Lower leg skin (tissue), 4 donors: ENCODE results near the gene TMPRSS11D. TPM values are rescaled to one million over a fixed set of nuclear protein-coding genes. Genes with fewer than 3 reads are reported as not detected.

ENCODE experiments used
- DNase-seq, 2 donors: peaks; one replicate each; pipeline ENCODE4 v3.0.0-alpha.2; 2019; ENCODE audit warnings: low spot score in 2 of 2
- H3K4me3 ChIP-seq: fragments of 200-600 bp; sonication (generic); 2 replicates; pipeline ENCODE4 v1.5.1; 2017; ENCODE audit warnings: mild to moderate bottlenecking, low read depth; ENCODE audit not compliant: poor library complexity, severe bottlenecking
- POLR2A ChIP-seq, 2 donors: fragments of 450-650 bp; IDR thresholded peaks; one replicate each; pipeline ENCODE4 v1.6.1; 2016 to 2017; ENCODE audit warnings: antibody characterized with exemption in 2 of 2, mild to moderate bottlenecking in 1 of 2, moderate library complexity in 1 of 2
- WGBS, 2 donors: methylation state at CpG; one replicate each; pipeline ENCODE4 v1.1.5; 2018; 5-methylcytosine and 5-hydroxymethylcytosine counted together
- intact Hi-C: fragments of 100-400 bp; cut with DNase I; formaldehyde crosslinking; loops from one replicate; pipeline ENCODE4 v1.15.0; 2023; ENCODE audit warnings: low total_unique reads
- total RNA-seq, 4 donors: library from RNA; depleted of rRNA; stranded (reverse); fragments of >200 nt; gene quantifications; one replicate each; pipeline ENCODE4 v1.1.0, GENCODE V29; 2016
- TF ChIP-seq, protein P1 (sequence below), 3 donors: fragments of 450-650 bp; IDR thresholded peaks; one replicate each; pipeline ENCODE4 v1.5.1; 2016; ENCODE audit warnings: antibody characterized with exemption in 3 of 3, mild to moderate bottlenecking in 3 of 3, moderate library complexity in 2 of 3

The TMPRSS11D gene
- total RNA-seq, 4 donors from 2014 or later: 0.13 to 0.30 TPM; not detected in 2

DNA sequence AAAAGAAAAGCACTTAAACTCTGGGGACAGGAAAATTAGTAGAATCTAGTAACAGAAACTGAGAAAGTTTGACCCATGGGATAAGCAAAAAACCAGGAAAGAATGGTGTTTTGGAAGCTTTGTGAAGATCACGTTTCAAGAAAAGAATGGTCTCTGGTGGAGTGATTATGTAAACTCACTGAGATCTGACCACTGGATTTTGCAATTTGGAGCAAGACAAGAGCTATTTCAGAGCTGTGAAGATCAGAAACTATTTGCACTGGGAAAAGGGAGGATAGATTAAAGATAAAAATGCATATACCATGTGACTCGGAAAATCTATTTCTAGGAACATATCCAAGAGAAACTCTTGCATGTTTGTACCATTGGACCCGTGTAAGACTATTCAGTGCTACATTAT, 4.3 kb downstream of the TMPRSS11D start:
- no peak for DNase-seq
- H3K4me3 ChIP-seq: no peak overlapping the region
- intact Hi-C loops: no loop called here
- TF ChIP-seq, protein P1, sequence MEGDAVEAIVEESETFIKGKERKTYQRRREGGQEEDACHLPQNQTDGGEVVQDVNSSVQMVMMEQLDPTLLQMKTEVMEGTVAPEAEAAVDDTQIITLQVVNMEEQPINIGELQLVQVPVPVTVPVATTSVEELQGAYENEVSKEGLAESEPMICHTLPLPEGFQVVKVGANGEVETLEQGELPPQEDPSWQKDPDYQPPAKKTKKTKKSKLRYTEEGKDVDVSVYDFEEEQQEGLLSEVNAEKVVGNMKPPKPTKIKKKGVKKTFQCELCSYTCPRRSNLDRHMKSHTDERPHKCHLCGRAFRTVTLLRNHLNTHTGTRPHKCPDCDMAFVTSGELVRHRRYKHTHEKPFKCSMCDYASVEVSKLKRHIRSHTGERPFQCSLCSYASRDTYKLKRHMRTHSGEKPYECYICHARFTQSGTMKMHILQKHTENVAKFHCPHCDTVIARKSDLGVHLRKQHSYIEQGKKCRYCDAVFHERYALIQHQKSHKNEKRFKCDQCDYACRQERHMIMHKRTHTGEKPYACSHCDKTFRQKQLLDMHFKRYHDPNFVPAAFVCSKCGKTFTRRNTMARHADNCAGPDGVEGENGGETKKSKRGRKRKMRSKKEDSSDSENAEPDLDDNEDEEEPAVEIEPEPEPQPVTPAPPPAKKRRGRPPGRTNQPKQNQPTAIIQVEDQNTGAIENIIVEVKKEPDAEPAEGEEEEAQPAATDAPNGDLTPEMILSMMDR (IDR thresholded peaks at IDR 0.05): no peak
- TF ChIP-seq POLR2A (IDR thresholded peaks at IDR 0.05): no peak
- 89 to 93% methylated on average over 3 of the region's 3 CpGs for WGBS, 2 donors

DNA sequence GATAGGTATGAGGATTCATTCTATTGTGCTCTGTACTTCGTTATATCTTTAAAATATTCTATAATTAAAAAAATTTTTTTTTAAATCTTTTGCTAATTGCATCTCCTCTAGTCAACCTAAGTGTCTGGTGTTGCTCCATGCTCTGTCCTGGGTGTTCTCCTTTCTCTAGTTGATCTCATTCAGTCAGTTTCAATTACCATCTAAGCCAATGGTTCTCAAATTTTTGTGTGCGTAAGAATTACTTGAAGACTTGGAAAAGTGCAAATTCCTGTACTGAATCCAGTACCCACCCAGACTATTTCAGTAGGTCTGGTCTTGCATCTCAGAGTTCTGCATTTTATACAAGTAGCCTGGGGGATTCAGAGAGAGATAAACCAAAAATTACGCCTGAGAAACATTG, 6.7 kb downstream of the TMPRSS11D start:
- no peak overlapping the region for H3K4me3 ChIP-seq
- TF ChIP-seq, protein P1 (IDR thresholded peaks at IDR 0.05): no peak
- no peak for TF ChIP-seq POLR2A (IDR thresholded peaks at IDR 0.05)
- DNase-seq: no peak
- intact Hi-C loops: no loop called here
- 89 to 91% methylated on average over 3 of the region's 3 CpGs for WGBS, 2 donors

DNA sequence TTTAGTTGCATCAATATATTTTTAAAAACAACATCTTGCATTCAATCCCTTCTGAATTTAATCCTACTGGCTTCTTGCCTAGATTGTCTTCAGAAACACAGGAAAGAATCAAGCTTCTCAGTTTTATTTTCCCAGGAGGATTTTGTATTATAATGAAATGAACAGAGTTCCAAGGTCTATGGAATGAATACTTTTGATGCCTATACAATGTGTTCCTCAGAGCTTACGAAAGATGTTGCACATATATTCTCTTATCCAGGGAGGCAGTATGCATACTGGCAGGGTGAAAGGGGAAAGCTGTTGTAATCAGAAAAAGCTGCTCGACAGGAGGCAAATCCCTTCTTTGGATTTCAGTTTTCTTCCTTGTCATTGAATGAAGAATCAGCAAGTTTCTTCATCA, 8.8 kb downstream of the TMPRSS11D start:
- TF ChIP-seq POLR2A (IDR thresholded peaks at IDR 0.05): no peak
- TF ChIP-seq, protein P1 (IDR thresholded peaks at IDR 0.05): no peak
- H3K4me3 ChIP-seq: no peak overlapping the region
- WGBS, 2 donors: 54 to 56% methylated on average over 2 of the region's 2 CpGs
- no peak for DNase-seq
- intact Hi-C loops: no loop called here

DNA sequence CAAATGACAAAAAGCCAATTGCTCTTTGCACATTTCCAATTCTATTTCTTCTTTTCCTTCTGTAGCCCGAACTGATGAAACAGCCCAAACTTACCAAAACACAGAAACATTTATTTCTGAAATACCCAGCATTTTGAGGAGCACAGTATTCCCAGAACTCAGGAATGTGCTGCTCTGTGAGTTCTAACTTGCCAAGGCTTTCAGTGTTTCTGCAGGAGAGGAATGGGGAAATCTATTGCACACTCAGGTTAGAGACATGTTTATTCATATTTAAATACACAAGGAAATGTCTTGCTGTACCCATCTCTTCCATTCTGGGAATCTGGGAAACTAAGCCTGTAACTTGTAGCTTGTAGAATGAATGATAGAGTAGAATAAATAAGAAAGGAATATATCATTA, 10.7 kb downstream of the TMPRSS11D start:
- 60 to 77% methylated on average over 1 of the region's 1 CpG for WGBS, 2 donors

DNA sequence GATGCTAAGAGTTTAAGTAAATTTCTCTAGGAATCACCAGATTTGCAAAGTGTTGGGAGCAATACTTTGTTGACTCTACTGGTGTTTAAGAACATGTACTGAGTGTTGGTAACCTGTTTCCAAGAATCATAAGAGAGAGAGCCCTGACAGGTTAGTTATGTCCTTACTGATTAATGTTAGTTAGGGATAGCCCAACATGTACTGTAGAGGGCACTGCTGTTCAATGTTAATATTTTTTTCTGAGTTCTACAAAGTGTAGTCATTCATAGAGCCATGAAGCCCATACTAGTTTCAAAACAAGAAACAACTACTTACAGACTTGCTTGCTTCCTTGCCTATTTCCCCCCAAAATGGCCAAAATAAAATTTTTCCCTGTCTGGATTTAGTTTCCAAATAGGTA, 11.9 kb downstream of the TMPRSS11D start:
- no peak for TF ChIP-seq POLR2A (IDR thresholded peaks at IDR 0.05)
- TF ChIP-seq, protein P1 (IDR thresholded peaks at IDR 0.05): no peak
- DNase-seq: no peak
- no peak overlapping the region for H3K4me3 ChIP-seq
- intact Hi-C loops: no loop called here

More for the DNA sequence above, 10.7 kb downstream of the TMPRSS11D start:
- TF ChIP-seq, protein P1 (IDR thresholded peaks at IDR 0.05): no peak
- no peak for TF ChIP-seq POLR2A (IDR thresholded peaks at IDR 0.05)
- no peak for DNase-seq
- intact Hi-C loops: no loop called here
- H3K4me3 ChIP-seq: no peak overlapping the region

DNA sequence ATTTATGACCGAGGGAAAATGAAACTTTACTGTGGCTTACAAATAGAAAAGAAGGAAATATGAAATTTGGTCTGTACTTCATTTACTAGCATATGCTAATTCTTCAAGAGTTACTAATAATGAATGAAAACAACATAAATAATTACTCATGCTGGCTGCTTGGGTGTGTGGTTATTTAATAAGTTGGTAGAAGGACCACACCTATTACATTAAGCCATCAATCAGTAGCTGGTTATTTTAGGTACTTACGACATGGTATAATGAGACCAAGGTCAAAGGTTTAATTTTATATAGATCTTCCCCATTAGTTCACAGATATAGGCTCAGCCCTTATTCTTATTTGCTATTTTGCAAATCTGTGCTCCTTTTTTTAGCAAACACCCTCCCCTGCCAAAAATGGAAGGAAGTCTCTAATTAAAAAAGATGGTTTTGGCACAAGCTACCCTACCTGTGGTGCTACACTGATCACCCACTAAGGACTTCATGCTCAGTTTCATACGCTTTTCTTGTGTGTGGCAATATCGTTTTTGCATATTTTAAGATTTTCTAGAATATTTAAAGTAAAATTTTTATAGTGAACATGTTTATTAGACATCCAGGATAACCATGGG, 14.1 kb downstream of the TMPRSS11D start:
- WGBS, 2 donors: 64 to 70% methylated on average over 4 of the region's 4 CpGs
- TF ChIP-seq POLR2A (IDR thresholded peaks at IDR 0.05): no peak
- TF ChIP-seq, protein P1 (IDR thresholded peaks at IDR 0.05): no peak
- H3K4me3 ChIP-seq: no peak overlapping the region
- DNase-seq: no peak
- intact Hi-C loops: no loop called here
